NCI-H82 (cell line): Measurements from ENCODE around the gene IPO11.

ENCODE experiments used
- DNase-seq: peaks from one replicate; lab custom pipeline; 2025; lab: John Stamatoyannopoulos, UW

Gene IPO11

DNA sequence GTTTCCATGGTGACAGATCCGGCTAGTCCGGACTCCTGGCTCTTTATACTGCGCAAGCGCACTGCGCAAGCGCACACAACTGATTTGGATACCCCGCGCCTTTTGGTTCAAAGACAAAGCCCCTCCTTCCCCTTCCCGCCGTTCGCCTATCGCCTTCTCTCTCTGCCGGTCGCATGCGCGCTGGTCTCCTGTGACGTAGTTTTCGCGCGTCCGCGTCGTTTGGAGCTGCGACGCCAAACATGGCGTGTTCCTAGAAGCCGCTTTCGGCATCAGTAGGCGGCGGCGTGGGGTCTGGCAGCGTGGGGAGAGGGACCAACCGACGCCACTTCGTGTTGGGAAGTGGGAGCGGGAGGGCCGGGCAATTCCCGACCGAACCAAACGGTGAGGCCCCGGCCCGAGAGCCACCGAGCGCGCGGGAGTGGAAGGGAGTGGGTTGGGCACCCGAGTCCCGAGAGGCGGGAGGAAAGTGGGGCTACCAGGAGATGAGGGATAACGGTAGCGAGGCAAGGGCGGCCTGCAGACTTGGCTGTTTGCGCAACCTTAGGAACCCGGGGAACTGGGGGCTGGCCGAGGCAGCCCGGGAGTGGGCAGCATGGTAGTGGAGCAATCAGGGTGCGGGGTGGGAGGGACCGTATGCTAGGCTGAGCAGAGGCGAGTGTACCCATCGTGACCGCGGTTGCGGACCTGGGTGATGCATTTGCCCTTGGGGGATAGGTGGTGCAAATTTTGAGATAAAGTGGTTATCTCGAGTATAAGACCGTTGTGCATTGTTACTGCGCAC lies at the start of gene IPO11:
TSS of gene IPO11 (plus strand) at position 215 of the 781 bp plus-strand sequence. CDS start 24,517 bp downstream, outside the sequence.
- peak; percentile 99 for DNase-seq

DNA sequence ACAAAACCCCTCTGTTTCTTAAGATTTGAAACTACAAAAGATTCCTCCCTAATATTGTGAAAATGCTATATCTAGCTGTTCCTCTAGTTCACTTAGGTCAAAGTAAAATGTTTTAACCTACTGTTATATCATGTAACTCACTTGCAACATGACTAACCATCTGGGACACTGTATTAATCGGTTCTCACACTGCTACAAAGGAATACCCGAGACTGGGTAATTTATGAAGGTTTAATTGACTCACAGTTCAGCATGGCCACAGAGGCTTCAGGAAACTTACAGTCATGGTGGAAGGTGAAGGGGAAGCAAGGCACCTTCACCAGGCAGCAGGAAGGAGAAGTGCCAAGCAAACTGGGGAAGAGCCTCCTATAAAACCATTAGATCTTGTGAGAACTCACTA lies 43.5 kb upstream of the IPO11 start:
- DNase-seq = no peak

DNA sequence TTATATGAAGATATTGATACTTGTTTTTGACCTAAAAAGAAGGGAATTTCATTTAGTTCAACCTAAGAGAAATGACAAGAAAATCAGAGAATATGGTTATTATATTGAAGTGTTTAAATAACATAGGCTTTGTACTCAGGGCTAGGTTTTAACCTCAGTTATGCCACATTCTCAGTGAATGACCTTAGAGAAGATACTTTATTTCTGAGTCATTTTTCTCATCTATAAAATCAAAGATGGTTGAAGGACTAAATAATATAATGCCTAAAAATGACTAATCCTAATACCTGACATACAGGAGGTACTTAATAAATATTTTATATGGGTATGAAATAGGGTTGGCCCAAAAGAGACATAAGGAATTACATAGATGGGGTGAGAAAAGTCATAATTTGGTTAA lies 41.2 kb upstream of the IPO11 start:
- no peak for DNase-seq

DNA sequence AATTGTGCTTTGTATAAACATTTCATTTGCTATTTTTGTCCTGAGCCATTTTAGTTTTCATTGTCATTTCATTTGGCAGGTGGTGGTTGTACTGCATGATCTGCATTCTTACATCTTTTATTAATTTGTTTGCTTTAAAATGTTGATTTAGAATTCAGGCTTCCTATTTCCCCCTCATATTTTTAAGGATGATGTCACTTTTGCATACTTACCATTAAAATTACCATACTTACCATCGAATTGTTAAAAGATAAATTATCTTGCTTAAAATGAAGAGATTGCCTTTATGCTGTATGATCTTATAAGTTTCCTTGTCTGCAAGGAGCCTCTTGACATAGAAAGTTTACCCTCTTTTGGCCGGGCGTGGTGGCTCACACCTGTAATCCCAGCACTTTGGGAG lies 40.0 kb upstream of the IPO11 start:
- DNase-seq = no peak

DNA sequence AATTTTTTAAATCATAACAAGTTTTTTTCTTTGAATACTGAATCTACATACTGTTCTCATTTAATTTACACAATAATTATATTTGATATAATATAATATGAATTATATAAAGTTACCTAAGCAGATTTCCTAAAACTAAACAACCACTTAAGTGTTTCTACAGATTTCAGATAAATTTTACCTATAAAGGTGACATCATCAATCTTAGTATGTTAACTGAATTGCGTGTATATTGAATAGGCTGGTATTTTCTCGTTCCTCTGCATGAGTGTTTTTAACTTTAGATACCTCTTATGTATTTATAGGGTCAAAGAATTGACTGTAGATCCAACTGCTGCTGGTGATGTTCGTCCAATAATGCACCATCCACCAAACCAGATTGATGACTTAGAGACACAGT lies 39.2 kb upstream of the IPO11 start:
- no peak for DNase-seq

DNA sequence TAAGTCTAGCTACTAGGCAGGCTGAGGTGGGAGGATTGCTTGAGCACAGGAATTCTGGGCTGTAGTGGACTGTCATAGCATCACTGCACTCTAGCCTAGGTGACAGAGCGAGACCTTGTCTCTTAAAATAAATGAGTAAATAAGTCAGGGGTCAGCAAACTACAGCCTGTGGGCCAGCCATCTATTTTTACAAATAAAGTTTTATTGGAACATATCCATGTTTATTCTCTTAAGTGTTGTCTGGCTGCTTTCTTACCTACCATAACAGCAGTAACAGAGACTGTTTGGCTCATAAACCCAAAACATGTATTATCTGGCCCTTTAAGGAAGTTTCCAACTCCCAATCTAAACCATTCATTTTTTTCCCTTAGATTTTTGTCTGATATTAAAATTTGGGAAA lies 38.5 kb upstream of the IPO11 start:
- no peak for DNase-seq

DNA sequence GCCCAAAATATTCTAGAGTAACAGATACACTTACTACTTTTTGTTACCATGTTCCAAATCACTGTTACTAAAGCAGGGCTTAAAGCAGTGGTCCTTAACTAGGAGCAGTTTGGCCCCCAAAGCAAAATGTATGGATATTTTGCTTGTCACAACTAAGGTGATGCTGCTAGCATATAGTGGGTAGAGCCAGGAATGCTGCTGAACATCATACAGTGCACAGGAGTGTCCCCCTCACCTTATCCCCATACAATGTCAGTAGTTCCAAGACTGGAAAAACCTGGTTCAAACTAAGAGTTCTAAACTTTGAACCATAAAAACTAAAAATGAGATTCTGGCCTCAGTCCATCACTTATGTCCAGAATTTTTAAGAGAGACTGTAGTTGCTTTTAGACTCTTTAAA lies 36.9 kb upstream of the IPO11 start:
- DNase-seq = no peak

DNA sequence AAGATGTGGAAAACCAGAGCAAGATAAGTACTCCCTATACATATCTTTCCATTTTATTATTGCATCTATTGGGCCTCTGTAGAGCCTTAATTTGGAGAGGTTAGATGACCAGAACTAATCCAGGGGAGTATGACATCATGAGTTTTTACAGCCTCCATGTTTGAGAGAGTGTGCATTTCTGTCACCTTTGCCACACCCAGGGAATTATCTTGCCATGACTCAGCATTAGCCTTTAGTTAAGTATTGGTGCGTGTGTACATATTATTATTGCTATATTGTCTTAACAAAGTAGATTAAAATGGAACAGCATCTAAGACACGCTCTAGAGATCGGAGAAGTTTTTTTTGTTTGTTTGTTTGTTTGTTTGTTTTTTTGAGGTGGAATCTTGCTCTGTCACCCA lies 36.5 kb upstream of the IPO11 start:
- DNase-seq = no peak

DNA sequence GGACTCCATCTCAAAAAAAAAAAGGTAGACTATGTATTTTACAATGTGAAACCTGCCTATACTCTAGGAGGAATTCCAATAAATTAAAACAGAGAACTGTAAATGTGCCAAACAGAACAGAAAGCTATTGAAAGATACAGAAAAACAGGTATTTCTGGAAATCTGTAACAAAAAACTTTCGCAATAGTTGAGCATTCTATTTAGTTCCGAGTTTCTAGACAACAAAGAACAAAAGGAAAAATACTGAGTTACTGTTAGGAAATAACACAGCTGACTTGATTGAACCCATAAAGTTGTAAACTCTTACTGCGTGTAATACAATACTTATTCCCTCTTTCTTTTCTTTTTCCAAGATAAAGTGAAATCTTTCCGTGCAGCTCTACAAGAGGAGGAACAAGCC lies 27.4 kb upstream of the IPO11 start:
- no peak for DNase-seq

DNA sequence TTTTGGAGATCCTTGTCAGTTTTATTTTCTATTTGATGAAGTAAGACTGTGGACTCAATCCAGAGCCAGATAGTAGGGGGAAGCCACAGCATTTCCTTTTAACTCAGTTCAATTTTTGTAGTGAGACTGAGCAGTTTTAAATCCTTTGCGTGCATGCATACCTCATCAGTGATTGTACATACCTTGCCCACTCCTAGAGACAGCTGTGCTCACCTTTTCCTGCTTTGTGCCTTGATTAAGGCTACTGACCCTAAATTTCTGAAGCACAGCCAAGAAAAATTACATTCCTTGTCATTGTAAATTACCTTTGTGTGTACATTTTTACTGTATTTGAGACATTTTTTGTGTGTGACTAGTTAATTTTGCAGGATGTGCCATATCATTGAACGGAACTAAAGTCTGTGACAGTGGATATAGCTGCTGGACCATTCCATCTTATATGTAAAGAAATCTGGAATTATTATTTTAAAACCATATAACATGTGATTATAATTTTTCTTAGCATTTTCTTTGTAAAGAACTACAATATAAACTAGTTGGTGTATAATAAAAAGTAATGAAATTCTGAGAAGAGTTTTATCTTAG lies 26.7 kb upstream of the IPO11 start:
- DNase-seq = no peak

DNA sequence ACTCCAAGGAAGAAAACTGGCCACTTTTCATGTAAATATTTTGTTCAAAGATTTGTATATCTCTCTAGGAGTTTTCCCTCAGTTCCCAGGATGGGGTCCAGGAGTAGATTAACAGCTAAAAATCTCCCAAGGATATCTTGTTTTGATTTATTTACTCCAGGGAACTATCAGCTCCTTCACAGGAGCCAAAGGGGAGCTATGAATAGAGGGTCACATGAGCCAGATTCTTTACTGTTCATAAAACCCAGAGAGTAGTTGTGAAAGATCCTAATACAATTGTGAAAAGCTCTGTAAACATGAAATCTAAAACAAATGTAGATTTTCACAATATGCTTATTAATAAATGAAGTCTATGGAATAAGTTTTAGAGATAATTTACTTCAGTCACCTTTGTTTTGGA lies 25.7 kb upstream of the IPO11 start:
- no peak for DNase-seq

DNA sequence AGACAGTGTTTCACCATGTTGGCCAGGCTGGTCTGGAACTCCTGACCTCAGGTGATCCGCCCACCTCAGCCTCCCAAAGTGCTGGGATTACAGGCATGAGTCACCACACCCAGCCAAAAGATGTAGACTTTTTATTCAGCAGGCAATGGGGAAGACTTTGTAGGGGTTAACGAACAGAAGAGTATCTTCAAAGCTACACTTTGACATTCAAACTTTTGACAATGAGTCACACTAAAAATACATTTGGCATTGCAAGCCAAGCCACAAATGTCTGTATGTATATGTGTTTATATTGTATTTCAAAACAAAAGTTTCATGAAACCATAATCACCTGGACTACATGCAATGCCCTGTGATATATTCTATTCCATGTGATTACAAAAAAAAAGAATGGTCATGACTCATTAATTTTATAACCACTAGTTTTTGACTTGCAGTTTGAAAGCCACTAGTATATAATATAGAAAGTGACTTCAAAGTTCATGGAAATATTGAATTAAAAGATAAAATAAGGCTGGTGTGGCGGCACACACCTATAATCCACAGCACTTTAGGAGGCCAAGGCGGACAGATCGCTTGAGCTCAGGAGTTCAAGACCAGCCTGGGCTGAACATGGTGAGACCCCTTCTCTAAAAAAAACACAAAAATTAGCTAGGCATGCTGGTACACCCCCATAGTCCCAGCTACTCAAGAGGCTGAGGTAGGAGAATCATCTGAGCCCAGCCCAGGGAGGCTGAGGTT lies 17.2 kb upstream of the IPO11 start:
- DNase-seq = no peak

DNA sequence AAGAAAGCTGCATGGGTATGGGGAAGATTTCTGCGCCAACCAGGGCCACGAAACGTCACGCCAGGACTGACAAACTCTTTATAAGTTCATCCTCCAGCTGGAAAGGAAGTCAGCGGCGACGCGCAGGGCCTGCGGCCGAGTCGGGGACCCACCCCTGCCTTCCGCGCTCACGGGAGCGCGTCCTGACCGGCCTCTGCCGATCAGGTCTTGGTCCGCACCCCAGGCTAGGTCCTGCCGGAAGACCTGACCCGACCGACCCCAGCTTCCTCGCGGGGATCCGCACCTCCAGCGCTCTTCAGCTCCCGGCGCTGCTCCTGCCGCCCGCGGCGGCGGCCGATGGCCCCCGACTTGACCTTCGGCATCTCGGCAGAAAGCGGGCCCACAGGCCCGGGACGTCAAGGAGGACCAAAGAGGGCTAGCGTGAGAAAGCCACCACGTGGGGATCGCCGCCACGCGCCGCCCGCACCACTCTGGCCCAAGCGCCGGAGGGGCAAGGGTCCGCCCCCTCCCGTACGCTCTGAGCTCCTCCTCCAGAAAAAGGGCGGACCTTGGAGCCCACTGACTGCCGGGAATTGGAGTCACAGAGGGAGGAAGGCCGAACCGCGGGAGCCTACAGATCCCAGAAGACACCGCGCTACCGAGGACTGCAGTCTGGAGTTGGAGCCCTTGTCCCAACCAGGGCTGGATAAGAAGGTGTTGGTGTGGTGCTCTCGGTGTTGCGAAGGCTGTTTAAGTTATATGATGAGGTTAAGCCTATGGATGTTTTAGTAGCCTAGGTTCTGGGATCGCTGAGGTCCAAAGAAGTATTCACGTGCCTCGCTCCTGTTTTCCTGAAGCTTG lies 8.9 kb upstream of the IPO11 start, which contains the start of gene DIMT1:
TSS of gene DIMT1 (minus strand) at position 495 of the 840 bp plus-strand sequence. CDS start at position 362, 133 bp downstream.
- DNase-seq = peak; percentile 98

DNA sequence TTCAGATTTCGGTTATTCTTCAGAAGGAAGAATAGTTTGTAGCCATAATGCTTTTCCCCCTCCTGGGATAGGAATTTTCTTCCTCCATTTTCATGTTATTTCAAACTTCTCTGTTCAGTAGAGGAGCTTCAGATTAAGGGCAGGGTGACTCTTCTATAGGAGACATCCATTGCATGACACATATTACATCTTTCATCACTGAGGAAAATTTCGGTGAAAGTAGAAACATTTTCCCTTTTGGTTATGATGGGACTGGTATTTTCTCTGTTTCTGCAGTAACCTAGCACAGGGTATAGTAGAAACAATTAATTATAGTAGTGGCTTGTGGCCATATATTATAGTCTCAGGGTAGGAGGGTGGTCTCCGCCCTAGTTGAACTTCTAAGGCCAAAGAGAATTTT lies 1.1 kb downstream of the IPO11 start:
- DNase-seq = no peak

DNA sequence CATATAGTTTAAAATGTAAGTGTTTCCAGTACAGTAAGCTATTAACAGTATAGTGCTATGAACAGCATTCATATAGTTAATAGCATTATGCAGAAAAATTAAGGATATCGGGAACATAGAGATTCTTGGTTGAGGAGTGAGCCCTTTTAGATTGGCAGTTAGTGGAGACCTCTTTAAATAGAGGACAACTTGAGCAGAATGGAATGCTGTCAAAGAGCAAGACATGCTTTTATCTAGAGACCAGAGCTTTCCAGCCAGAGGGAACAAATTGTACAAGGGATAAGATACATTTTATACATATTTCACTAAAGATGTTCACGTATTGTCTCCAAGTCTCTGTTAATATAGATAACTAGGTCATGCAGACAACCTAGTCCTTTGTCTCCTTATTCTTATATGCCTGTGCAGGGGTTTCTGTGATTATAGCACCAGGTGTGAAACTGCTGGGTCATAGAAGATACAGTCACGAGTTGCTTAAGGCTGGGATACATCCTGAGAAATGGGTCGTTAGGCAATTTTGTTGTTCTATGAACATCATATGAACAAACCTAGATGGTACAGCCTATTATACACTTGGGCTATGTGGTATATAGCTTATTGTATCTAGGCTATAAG lies 6.0 kb downstream of the IPO11 start:
- no peak for DNase-seq

DNA sequence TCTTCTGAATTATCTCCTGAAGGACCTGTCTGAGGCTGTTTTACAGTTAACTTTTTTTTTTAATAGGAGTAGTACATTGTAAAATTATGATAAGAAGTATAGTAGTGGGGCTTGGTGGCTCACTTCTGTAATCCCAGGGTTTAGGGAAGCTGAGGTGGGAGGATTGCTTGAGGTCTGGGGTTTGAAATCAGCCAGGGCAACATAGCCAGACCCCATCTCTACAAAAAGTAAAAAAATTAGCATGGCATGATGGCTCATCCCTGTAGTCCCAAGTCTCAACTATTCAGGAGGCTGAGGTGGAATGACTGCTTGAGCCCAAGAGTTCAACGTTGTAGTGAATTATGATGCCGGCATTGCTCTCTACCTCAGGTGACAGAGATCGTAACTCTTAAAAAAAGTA lies 7.0 kb downstream of the IPO11 start:
- no peak for DNase-seq

DNA sequence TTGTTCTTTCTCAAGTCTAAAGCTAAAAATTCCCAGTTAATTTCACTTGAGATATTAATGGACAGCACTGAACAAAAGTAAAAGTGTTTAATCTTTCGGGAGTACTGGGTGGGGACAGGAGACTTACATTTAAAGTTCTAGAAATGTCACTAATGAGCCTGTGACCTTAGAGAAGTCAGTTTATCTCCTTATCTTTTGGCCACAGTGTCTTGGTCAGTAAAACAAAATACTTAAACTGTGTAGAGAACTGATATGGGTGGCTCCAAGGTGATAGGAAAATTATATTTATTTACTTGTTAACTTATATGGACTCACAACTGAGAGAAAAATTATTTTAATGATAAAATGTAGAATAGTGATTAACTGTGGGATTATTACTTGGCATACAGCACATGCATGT lies 8.9 kb downstream of the IPO11 start:
- DNase-seq = no peak

DNA sequence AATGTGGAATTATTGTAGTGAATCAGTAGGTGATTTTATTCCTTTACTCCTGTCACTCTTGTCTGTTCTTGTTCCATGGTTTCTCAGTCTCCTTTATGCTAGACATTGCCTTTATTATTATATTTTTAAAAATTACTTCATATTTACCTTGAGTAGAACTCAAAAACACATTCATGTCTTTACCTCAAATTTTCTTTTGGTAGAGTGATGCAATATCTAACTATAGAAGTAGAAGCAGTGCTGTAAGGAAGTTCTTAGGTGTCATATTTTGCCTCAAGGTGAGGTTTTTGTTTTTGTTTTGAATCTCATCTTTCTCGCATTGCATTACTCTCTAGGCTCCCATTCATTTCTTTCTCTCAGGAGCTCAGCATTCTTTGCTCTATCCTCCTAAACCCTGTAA lies 12.2 kb downstream of the IPO11 start:
- DNase-seq = no peak

DNA sequence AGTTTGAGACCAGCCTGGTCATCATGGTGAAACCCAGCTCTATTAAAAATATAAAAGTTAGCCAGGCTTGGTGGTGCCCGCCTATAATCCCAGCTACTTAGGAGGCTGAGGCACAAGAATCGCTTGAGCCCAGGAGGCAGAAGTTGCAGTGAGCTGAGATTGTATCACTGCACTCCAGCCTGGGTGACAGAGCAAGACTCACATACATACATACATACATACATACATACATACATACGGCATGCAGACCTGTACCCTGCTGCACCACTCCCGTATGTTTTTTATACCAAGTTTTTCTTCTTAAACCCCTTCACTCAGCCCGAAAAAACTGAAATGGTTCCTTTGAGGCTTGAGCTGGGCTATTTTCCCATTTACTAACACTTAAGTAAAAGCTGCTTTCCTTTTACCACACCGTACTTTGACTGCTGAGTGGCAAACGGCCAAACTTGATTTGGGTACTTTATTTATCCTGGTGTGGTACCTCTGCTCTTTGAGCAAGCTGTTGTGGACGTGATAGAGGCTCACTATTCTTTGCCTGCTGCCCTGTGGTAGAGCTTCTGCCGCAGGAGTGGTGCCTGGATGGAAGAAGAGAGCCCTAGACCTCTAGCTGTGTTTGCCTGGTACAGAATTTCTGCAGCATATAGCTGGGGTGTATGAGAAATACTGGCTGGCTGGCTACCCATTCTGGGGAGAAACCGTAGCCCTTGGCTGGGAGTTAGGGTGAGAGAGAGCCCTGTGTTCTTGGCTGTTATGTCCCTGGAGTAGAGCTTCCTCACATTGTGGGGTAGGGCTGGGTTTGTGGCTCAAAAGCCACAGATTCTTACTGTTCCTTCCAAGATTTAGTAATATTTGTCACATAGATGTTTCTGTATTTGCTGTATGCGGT lies 19.4 kb downstream of the IPO11 start:
- DNase-seq = no peak

DNA sequence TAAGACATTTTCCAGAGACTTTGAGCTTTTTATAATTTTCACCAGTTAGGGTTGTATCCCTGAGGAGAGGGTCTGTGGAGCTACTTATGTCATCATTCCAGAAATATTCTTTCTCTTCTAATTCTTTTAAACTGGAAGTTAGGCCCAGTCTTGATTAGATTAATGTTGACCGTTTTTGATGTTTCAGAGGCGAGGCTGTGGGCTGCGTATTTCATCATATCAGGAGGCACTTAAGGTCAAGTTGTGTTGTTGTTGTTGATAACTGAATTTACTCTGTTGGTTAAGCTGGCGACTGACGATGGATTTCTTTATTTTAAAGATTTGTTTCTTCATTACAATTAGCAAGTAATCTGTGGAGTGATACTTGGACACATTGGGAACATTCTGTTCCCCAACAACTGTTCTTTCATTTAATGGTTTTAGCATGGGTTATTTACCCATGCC lies 20.1 kb downstream of the IPO11 start:
- DNase-seq = no peak

DNA sequence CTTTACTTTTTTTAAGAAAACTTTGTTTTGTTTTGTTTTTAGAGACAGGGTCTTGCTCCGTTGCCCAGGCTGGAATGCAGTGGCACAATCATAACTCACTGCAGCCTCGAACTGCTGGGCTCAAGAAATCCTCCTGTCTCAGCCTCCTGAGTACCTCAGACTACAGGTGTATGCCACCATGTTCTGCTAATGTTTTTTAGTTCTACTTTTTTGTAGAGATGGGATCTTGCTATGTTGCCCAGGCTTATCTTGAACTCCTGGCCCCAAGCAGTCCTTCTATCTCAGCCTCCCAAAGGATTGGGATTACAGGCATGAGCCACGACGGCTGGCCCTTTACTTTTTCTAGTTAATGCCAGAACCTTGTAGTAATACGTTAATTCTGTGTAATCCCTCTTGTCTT lies 36.0 kb downstream of the IPO11 start:
- DNase-seq = no peak
